CD14-positive monocyte (primary cell): Measurements from ENCODE around the gene RASGRP1. TPM values are rescaled to one million over a fixed set of nuclear protein-coding genes. Genes with fewer than 3 reads are reported as not detected.

Experiments used
- DNase-seq, 3 donors: peaks; one replicate each; pipeline ENCODE4 v3.0.0-alpha.2; 2011 to 2022
- H2AFZ ChIP-seq: 2 replicates; pipeline ENCODE4 v1.6.0; 2012; ENCODE audit warnings: mild to moderate bottlenecking, low read depth, low read length, inconsistent platforms; ENCODE audit not compliant: insufficient read depth, poor library complexity, severe bottlenecking
- H3K27ac ChIP-seq, 2 donors: 1 replicate in 1 of 2; 2 replicates in 1 of 2; pipeline ENCODE4 v1.5.1; 2012 to 2013; ENCODE audit warnings: low read length in 2 of 2, control low read depth in 1 of 2, inconsistent platforms in 1 of 2, low read depth in 1 of 2, mild to moderate bottlenecking in 1 of 2
- H3K27me3 ChIP-seq, 2 donors: one replicate each; pipeline versions ENCODE4 v1.6.0 to v1.6.1; 2011 to 2013; ENCODE audit warnings: low read length in 2 of 2; ENCODE audit not compliant: control insufficient read depth in 2 of 2, insufficient read depth in 2 of 2
- H3K36me3 ChIP-seq, 2 donors: replicated peaks in 1 of 2; 1 replicate in 1 of 2; 2 replicates in 1 of 2; pipeline versions ENCODE4 v1.5.1 to v1.6.1; 2012 to 2013; ENCODE audit warnings: low read length in 2 of 2, control low read depth in 1 of 2, inconsistent platforms in 1 of 2, mild to moderate bottlenecking in 1 of 2; ENCODE audit not compliant: insufficient read depth in 2 of 2, control insufficient read depth in 1 of 2
- H3K4me1 ChIP-seq, 2 donors: 1 replicate in 1 of 2; 2 replicates in 1 of 2; pipeline versions ENCODE4 v1.5.1 to v1.6.1; 2012 to 2013; ENCODE audit warnings: low read length in 2 of 2, control low read depth in 1 of 2, inconsistent platforms in 1 of 2, mild to moderate bottlenecking in 1 of 2, moderate library complexity in 1 of 2; ENCODE audit not compliant: insufficient read depth in 2 of 2, control insufficient read depth in 1 of 2
- H3K4me2 ChIP-seq: replicated peaks from 2 replicates; pipeline ENCODE3; 2012; ENCODE audit warnings: low read length, moderate library complexity, mild to moderate bottlenecking; ENCODE audit not compliant: poor library complexity, severe bottlenecking; ENCODE audit errors: extremely low read depth
- H3K4me3 ChIP-seq, 3 experiments: fragments of 200-600 bp in 1 of 3; sonication (generic) in 1 of 3; replicated peaks in 1 of 3; 1 replicate in 2 of 3; 2 replicates in 1 of 3; pipeline ENCODE4 v1.5.1; 2011 to 2013; ENCODE audit warnings: low read length in 3 of 3, mild to moderate bottlenecking in 3 of 3, control low read depth in 2 of 3, low read depth in 2 of 3, inconsistent platforms in 1 of 3, moderate library complexity in 1 of 3
- H3K79me2 ChIP-seq: 2 replicates; pipeline ENCODE4 v1.6.0; 2012; ENCODE audit warnings: mild to moderate bottlenecking, control low read depth, inconsistent platforms, low read length, moderate library complexity; ENCODE audit not compliant: insufficient read depth
- H3K9ac ChIP-seq: 2 replicates; pipeline ENCODE4 v1.6.0; 2017; ENCODE audit warnings: low read length, mild to moderate bottlenecking; ENCODE audit not compliant: insufficient read depth, poor library complexity, severe bottlenecking
- H3K9me3 ChIP-seq, 2 donors: replicated peaks in 1 of 2; 1 replicate in 1 of 2; 2 replicates in 1 of 2; pipeline versions ENCODE4 v1.5.1 to v1.6.1; 2012 to 2013; ENCODE audit warnings: low read length in 2 of 2, control low read depth in 1 of 2; ENCODE audit not compliant: control insufficient read depth in 1 of 2, insufficient read depth in 1 of 2
- H4K20me1 ChIP-seq: 2 replicates; pipeline ENCODE4 v1.6.0; 2012; ENCODE audit warnings: mild to moderate bottlenecking, low read length, control low read depth, moderate library complexity; ENCODE audit not compliant: insufficient read depth
- H3K27ac Mint-ChIP-seq, 7 donors: one replicate each; pipeline ENCODE4 v1.8.0; 2020; ENCODE audit warnings: mild to moderate bottlenecking in 7 of 7, mixed read lengths in 7 of 7, moderate library complexity in 6 of 7, inconsistent platforms in 2 of 7
- H3K27me3 Mint-ChIP-seq, 3 donors: one replicate each; pipeline ENCODE4 v1.8.0; 2021 to 2022; ENCODE audit warnings: low read depth in 3 of 3, mild to moderate bottlenecking in 3 of 3, mixed read lengths in 3 of 3, moderate library complexity in 3 of 3, inconsistent platforms in 1 of 3
- H3K36me3 Mint-ChIP-seq, 2 donors: one replicate each; pipeline ENCODE4 v1.8.0; 2020; ENCODE audit warnings: mixed read lengths in 2 of 2, inconsistent platforms in 1 of 2, mild to moderate bottlenecking in 1 of 2
- H3K4me1 Mint-ChIP-seq: one replicate; pipeline ENCODE4 v1.8.0; 2020; ENCODE audit warnings: mild to moderate bottlenecking, mixed read lengths
- H3K4me3 Mint-ChIP-seq, 2 donors: one replicate each; pipeline ENCODE4 v1.8.0; 2020; ENCODE audit warnings: mild to moderate bottlenecking in 2 of 2, mixed read lengths in 2 of 2, moderate library complexity in 1 of 2
- H3K9me3 Mint-ChIP-seq, 7 donors: one replicate each; pipeline ENCODE4 v1.8.0; 2020 to 2022; ENCODE audit warnings: mixed read lengths in 7 of 7, mild to moderate bottlenecking in 6 of 7, moderate library complexity in 6 of 7, inconsistent platforms in 2 of 7
- WGBS: methylation state at CpG from one replicate; pipeline ENCODE4 v1.1.5; 2013; ENCODE audit warnings: missing lambda C conversion rate; ENCODE audit not compliant: insufficient coverage; 5-methylcytosine and 5-hydroxymethylcytosine counted together
- intact Hi-C, 2 donors: fragments of 100-400 bp; cut with micrococcal nuclease; formaldehyde crosslinking; loops; one replicate each; pipeline versions ENCODE4 v1.15.0 to v1.15.1; 2023
- polyA plus RNA-seq, 3 donors: library from polyadenylated mRNA; depleted of rRNA in 1 of 3; unstranded in 2 of 3; stranded (reverse) in 1 of 3; fragments of 300-500 nt in 2 of 3; fragments of >200 nt in 1 of 3; fragmentation: Illumina TruSeq in 2 of 3; gene quantifications; 1 replicate in 2 of 3; 2 replicates in 1 of 3; pipeline ENCODE4 v1.2.3, GENCODE V29; 2012 to 2021
- TF ChIP-seq, protein P1 (sequence below): fragments of 200-600 bp; IDR thresholded peaks from one replicate; pipeline ENCODE4 v1.8.0; 2022; ENCODE audit warnings: antibody characterized with exemption, mild to moderate bottlenecking

Gene RASGRP1
- polyA plus RNA-seq, 3 donors, result 0.05 to 0.38 (median 0.13) TPM

DNA sequence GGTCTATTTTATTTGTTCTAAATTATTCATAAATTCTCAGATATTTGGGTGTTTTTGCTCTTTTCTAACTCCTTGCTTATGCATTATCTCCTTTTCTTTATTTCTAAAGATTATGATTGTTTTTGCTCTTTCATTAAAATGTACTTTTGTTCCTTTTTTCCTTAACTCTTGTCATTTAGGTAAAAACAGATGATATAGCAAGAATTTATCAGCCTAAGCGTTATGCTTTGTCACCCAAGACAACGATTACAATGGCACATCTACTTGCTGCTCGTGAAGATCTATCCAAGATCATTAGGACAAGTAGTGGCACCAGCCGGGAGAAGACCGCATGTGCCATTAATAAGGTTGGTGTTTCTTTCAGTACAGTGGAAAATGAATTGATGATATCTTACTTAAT lies 83.5 kb downstream of the RASGRP1 start:
- H4K20me1 ChIP-seq, result no peaks in the 10 kb centered on the region
- no peak overlapping the region for H3K4me3 Mint-ChIP-seq
- no peaks in the 10 kb centered on the region for H3K9me3 ChIP-seq
- peaks cover 6% of the 10 kb centered on the region for H3K4me1 Mint-ChIP-seq
- H2AFZ ChIP-seq, result no peak overlapping the region
- no peaks in the 10 kb centered on the region for H3K27me3 ChIP-seq
- TF ChIP-seq, protein P1, sequence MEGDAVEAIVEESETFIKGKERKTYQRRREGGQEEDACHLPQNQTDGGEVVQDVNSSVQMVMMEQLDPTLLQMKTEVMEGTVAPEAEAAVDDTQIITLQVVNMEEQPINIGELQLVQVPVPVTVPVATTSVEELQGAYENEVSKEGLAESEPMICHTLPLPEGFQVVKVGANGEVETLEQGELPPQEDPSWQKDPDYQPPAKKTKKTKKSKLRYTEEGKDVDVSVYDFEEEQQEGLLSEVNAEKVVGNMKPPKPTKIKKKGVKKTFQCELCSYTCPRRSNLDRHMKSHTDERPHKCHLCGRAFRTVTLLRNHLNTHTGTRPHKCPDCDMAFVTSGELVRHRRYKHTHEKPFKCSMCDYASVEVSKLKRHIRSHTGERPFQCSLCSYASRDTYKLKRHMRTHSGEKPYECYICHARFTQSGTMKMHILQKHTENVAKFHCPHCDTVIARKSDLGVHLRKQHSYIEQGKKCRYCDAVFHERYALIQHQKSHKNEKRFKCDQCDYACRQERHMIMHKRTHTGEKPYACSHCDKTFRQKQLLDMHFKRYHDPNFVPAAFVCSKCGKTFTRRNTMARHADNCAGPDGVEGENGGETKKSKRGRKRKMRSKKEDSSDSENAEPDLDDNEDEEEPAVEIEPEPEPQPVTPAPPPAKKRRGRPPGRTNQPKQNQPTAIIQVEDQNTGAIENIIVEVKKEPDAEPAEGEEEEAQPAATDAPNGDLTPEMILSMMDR, result no peak
- no peak overlapping the region for H3K4me3 ChIP-seq
- no peak overlapping the region for H3K4me2 ChIP-seq
- no peak overlapping the region for H3K9ac ChIP-seq
- H3K27me3 Mint-ChIP-seq, result no peaks in the 10 kb centered on the region
- no peak overlapping the region for H3K27ac ChIP-seq
- H3K27ac Mint-ChIP-seq, result no peak overlapping the region
- intact Hi-C loops, result no loop called here
- H3K4me1 ChIP-seq, result no peaks in the 10 kb centered on the region
- no CpG with 5 or more reads among the region's 5 CpGs for WGBS
- H3K36me3 ChIP-seq, result peaks cover 27 to 40% of the 10 kb centered on the region in 2 donors
- H3K9me3 Mint-ChIP-seq, result no peaks in the 10 kb centered on the region
- H3K36me3 Mint-ChIP-seq, result peaks cover 41 to 42% of the 10 kb centered on the region in 2 donors
- H3K79me2 ChIP-seq, result no peaks in the 10 kb centered on the region
- no peak for DNase-seq

DNA sequence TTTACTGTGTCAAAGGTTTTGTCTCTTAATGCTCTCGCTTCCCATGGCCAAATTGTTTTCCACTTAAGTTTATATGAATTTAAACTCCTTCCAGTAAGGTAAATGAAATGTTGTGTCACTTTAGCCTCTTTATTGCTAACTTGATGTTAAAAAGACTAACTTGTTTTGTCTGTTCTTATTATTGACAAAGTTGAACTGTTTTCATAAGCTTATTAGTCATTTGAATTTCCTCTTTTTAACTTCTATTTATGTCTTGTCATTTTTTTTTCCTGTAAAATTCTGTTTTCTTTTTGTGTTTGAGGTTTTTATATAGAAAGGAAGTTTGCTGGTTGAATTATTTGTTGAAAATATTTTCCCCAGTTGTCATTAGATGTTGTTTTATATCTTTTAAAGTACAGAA lies 84.9 kb downstream of the RASGRP1 start:
- TF ChIP-seq, protein P1, result no peak
- no peak overlapping the region for H2AFZ ChIP-seq
- peaks cover 50 to 51% of the 10 kb centered on the region in 2 donors for H3K36me3 Mint-ChIP-seq
- H3K27me3 ChIP-seq, result no peaks in the 10 kb centered on the region
- no peaks in the 10 kb centered on the region for H3K4me1 ChIP-seq
- H3K79me2 ChIP-seq, result no peaks in the 10 kb centered on the region
- no peaks in the 10 kb centered on the region for H3K9me3 Mint-ChIP-seq
- H3K27me3 Mint-ChIP-seq, result no peaks in the 10 kb centered on the region
- no peak overlapping the region for H3K4me2 ChIP-seq
- H3K4me1 Mint-ChIP-seq, result peaks cover 6% of the 10 kb centered on the region
- no peak overlapping the region for H3K4me3 ChIP-seq
- no peak overlapping the region for H3K9ac ChIP-seq
- H3K9me3 ChIP-seq, result no peaks in the 10 kb centered on the region
- H3K27ac Mint-ChIP-seq, result peak overlapping the region in 2 of 7 donors; percentile 25 to 43
- H4K20me1 ChIP-seq, result no peaks in the 10 kb centered on the region
- no peak for DNase-seq
- intact Hi-C loops, result loop anchor here in 1 of 2 donors (10.0 kb wide), 1 partner anchor 215 kb away; no protein-coding TSS in a partner anchor
- no CpG with 5 or more reads among the region's 1 CpG for WGBS
- no peak overlapping the region for H3K27ac ChIP-seq
- H3K4me3 Mint-ChIP-seq, result no peak overlapping the region
- H3K36me3 ChIP-seq, result peaks cover 34 to 54% of the 10 kb centered on the region in 2 donors
